Measurements from ENCODE around the gene RAD23A. TPM values are rescaled to one million over a fixed set of nuclear protein-coding genes. Genes with fewer than 3 reads are reported as not detected.

The RAD23A gene
- total and polyA plus RNA-seq, 9 of the 15 experiments (the other 6 are each of a cell fraction or from before 2014, with no cell fraction given) = 9.5 to 181 (median 101) TPM

DNA sequence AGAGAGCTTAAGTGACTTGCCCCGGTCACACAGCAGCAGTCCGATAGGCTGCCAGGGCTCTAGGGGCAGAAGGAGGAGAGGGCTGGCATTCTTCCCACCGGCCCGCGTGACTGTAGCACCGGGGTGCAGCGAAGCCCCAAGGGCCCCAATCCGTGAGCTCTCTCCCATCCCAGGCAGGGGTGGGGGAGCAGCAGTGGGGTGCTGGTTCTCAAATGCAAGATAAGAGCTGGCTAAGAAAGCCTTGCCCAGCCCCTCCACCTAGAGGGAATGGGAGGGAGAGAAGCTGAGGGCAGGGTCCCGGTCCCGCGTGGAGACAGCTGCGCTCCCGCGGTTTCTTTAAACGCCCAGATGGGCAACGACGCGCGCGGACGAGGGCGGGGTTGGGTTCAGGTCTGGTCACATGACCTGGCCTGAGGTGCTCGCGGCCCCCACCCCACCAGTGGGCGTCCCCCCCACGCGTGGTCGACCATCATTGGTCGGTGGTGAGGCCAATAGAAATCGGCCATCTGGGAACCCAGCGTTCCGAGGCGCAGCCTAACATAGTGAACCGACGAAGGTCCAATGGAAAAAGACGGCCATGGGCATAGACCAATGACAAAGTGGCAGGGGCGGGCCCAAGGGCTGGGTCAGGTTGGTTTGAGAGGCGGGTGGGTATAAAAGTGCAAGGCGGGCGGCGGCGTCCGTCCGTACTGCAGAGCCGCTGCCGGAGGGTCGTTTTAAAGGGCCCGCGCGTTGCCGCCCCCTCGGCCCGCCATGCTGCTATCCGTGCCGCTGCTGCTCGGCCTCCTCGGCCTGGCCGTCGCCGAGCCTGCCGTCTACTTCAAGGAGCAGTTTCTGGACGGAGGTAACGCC, 7.5 kb upstream of the RAD23A start, which contains the start of gene CALR (continued):
- TF ChIP-seq, protein P1, sequence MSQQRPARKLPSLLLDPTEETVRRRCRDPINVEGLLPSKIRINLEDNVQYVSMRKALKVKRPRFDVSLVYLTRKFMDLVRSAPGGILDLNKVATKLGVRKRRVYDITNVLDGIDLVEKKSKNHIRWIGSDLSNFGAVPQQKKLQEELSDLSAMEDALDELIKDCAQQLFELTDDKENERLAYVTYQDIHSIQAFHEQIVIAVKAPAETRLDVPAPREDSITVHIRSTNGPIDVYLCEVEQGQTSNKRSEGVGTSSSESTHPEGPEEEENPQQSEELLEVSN (IDR thresholded peaks at IDR 0.05; ENCODE audit: borderline replicate concordance in 1 of 2, extremely low read depth in 1 of 2, insufficient read depth in 1 of 2, insufficient read length in 1 of 2, low read depth in 1 of 2, low read length in 1 of 2, poor library complexity in 1 of 2, severe bottlenecking in 1 of 2) = peak; percentile 93 to 95
- TF ChIP-seq PTBP1 (IDR thresholded peaks at IDR 0.05; ENCODE audit: low read depth, low read length) (no peak), CREB1 (IDR thresholded peaks at IDR 0.05) (peak; percentile 68), CREB1 (CRISPR knock-in tag; IDR thresholded peaks at IDR 0.05) (peak; percentile 76; the same call in 1 of the 2 replicates), CBX3 (IDR thresholded peaks at IDR 0.05; ENCODE audit: borderline replicate concordance in 1 of 2, low read length in 2 of 2) (no peak; a peak in 1 of 3 replicates), ZNF76 (CRISPR knock-in tag; IDR thresholded peaks at IDR 0.05; ENCODE audit: borderline replicate concordance) (no peak), ESRRA (IDR thresholded peaks at IDR 0.05; ENCODE audit: borderline replicate concordance, low read depth) (0 out of 2 replicates have a peak, but pooled peaks have one; percentile 23), GTF2E2 (tag; IDR thresholded peaks at IDR 0.05) (peak; percentile 95), MCM3 (IDR thresholded peaks at IDR 0.05) (no peak), ZFP36 (IDR thresholded peaks at IDR 0.05; ENCODE audit: low read depth, low read length, partially characterized antibody) (peak; percentile 72), SRSF9 (IDR thresholded peaks at IDR 0.05; ENCODE audit: borderline replicate concordance, low read depth, low read length) (no peak), FOXA3 (CRISPR knock-in tag; conservative IDR thresholded peaks at IDR 0.05 in 1 of 2, IDR thresholded peaks at IDR 0.05 in 1 of 2) (peak in 1 of 2 experiments; percentile 44; a peak in 1 of 4 replicates), SMAD2 (IDR thresholded peaks at IDR 0.05; ENCODE audit: low read depth, low read length) (no peak), NR1H2 (CRISPR knock-in tag; IDR thresholded peaks at IDR 0.05) (no peak), PCBP2 (IDR thresholded peaks at IDR 0.05; ENCODE audit: low read depth, low read length, poor library complexity, severe bottlenecking) (no peak), ZNF354B (CRISPR knock-in tag; IDR thresholded peaks at IDR 0.05) (no peak), STAT5B (CRISPR knock-in tag; IDR thresholded peaks at IDR 0.05) (no peak), ZNF589 (CRISPR knock-in tag; IDR thresholded peaks at IDR 0.05; ENCODE audit: low read depth) (no peak), PML (IDR thresholded peaks at IDR 0.05; ENCODE audit: low read length) (peak; percentile 96)
- TF ChIP-seq, protein P2, sequence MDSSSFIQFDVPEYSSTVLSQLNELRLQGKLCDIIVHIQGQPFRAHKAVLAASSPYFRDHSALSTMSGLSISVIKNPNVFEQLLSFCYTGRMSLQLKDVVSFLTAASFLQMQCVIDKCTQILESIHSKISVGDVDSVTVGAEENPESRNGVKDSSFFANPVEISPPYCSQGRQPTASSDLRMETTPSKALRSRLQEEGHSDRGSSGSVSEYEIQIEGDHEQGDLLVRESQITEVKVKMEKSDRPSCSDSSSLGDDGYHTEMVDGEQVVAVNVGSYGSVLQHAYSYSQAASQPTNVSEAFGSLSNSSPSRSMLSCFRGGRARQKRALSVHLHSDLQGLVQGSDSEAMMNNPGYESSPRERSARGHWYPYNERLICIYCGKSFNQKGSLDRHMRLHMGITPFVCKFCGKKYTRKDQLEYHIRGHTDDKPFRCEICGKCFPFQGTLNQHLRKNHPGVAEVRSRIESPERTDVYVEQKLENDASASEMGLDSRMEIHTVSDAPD (CRISPR knock-in tag; IDR thresholded peaks at IDR 0.05) = no peak
- TF ChIP-seq, protein P3, sequence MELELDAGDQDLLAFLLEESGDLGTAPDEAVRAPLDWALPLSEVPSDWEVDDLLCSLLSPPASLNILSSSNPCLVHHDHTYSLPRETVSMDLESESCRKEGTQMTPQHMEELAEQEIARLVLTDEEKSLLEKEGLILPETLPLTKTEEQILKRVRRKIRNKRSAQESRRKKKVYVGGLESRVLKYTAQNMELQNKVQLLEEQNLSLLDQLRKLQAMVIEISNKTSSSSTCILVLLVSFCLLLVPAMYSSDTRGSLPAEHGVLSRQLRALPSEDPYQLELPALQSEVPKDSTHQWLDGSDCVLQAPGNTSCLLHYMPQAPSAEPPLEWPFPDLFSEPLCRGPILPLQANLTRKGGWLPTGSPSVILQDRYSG (tag; conservative IDR thresholded peaks at IDR 0.05; ENCODE audit: low read depth) = no peak
- TF ChIP-seq, protein P4, sequence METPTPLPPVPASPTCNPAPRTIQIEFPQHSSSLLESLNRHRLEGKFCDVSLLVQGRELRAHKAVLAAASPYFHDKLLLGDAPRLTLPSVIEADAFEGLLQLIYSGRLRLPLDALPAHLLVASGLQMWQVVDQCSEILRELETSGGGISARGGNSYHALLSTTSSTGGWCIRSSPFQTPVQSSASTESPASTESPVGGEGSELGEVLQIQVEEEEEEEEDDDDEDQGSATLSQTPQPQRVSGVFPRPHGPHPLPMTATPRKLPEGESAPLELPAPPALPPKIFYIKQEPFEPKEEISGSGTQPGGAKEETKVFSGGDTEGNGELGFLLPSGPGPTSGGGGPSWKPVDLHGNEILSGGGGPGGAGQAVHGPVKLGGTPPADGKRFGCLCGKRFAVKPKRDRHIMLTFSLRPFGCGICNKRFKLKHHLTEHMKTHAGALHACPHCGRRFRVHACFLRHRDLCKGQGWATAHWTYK (CRISPR knock-in tag; IDR thresholded peaks at IDR 0.05) = peak; percentile 37; the same call in 1 of the 2 replicates

All from K562 (cell line).